ENCODE measurements around the gene ZNF547. TPM values are rescaled to one million over a fixed set of nuclear protein-coding genes. Genes with fewer than 3 reads are reported as not detected.
"Not testable (repeated sequence)": the region's sequence is repeated elsewhere in the genome, so short reads cannot be mapped to it uniquely, and the experiment has no call there.

The ZNF547 gene
- total and polyA plus RNA-seq, 4 experiments from 2014 or later, result 0.56 to 10.8 (median 4.2) TPM

GRCh38 chr19:57363688-57364181, 384 bp downstream of the ZNF547 start:
- no peak for DNase-seq
- Mint-ChIP-seq H3K4me1 (peaks cover 12 to 18% (median 16%) of the 10 kb centered on the region in 4 donors), H3K9me3 (peaks cover 2 to 71% (median 39%) of the 10 kb centered on the region in 8 donors), H3K27me3 (peaks cover 0 to 2% of the 10 kb centered on the region in 2 donors), H3K27ac (peak overlapping the region; percentile 97 to 99 (median 99)), H3K4me3 (peak overlapping the region; percentile 92 to 97 (median 94)), H3K36me3 (peaks cover 42 to 47% of the 10 kb centered on the region in 2 donors)
- no peaks in the 10 kb centered on the region for H3K36me3 ChIP-seq (ENCODE audit: insufficient read depth, low read length)
- peaks cover 0 to 9% of the 10 kb centered on the region in 2 donors for H3K9me3 ChIP-seq (ENCODE audit: control insufficient read depth in 1 of 2, low read length in 2 of 2)
- H3K27me3 ChIP-seq (ENCODE audit: insufficient read depth, low read length), result no peaks in the 10 kb centered on the region
- ChIA-PET CTCF (ENCODE audit: partially characterized antibody) (interaction anchor here (1.0 to 1.3 kb wide), 2 partner anchors 26 to 43 kb away, joined by 3 read pairs; partner anchors contain the start of gene ZNF548), POLR2A (ENCODE audit: partially characterized antibody) (interaction anchor here (1.1 to 2.3 kb wide), 6 partner anchors 10 to 221 kb away, joined by 3 to 15 read pairs (median 6); partner anchors contain the start of genes ZIK1, ZNF264, ZNF304 and ZNF548)
- peak overlapping the region; percentile 76 for H3K27ac ChIP-seq (ENCODE audit: low read depth, low read length)
- H3K4me3 ChIP-seq (ENCODE audit: low read length in 2 of 2), result peak overlapping the region; percentile 51 to 70
- intact Hi-C loops (cut with micrococcal nuclease), result loop anchor here (1.0 to 2.0 kb wide), 8 partner anchors 12 to 639 kb away; partner anchors contain the start of genes ZNF17, ZNF304, ZNF416 and ZNF460
- H3K4me1 ChIP-seq (ENCODE audit: insufficient read depth, low read length), result peaks cover 12% of the 10 kb centered on the region

DNA sequence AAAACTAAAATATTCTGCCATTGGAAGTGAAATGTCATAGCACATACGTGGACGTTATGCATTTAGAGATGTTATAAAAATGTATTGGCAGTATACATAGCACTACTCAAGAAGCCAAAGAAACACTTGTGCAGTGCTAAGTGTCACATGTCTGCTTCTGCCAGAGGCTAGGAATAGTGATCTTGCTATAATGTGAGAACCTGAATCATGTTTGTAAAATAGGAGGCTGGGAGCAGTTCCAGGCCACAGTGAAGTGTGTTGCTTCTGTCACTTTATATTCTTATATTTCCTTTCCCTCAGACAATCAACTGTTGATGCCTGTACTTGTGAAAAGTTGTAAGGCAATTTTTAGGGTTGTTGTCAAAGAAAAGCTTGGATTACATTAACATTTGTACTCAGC, 3.4 kb downstream of the ZNF547 start:
- Mint-ChIP-seq H3K4me1 (peaks cover 14 to 18% (median 16%) of the 10 kb centered on the region in 4 donors), H3K27me3 (peaks cover 0 to 2% of the 10 kb centered on the region in 2 donors), H3K36me3 (peaks cover 53 to 63% of the 10 kb centered on the region in 2 donors), H3K27ac (peak overlapping the region in 1 of 7 donors; percentile 46), H3K4me3 (peak overlapping the region in 1 of 8 donors; percentile 54), H3K9me3 (peaks cover 2 to 65% (median 30%) of the 10 kb centered on the region in 8 donors)
- Histone ChIP-seq H3K4me1 (ENCODE audit: insufficient read depth, low read length) (peaks cover 12% of the 10 kb centered on the region), H3K36me3 (ENCODE audit: insufficient read depth, low read length) (peaks cover 2% of the 10 kb centered on the region), H3K27ac (ENCODE audit: low read depth, low read length) (no peak overlapping the region), H3K27me3 (ENCODE audit: insufficient read depth, low read length) (no peaks in the 10 kb centered on the region), H3K4me3 (ENCODE audit: low read length in 2 of 2) (no peak overlapping the region), H3K9me3 (ENCODE audit: control insufficient read depth in 1 of 2, low read length in 2 of 2) (peaks cover 0 to 5% of the 10 kb centered on the region in 2 donors)
- CTCF ChIA-PET (ENCODE audit: partially characterized antibody), result no interaction called here
- intact Hi-C loops (cut with micrococcal nuclease), result no loop called here
- POLR2A ChIA-PET (ENCODE audit: partially characterized antibody), result no interaction called here
- DNase-seq, result no peak

DNA sequence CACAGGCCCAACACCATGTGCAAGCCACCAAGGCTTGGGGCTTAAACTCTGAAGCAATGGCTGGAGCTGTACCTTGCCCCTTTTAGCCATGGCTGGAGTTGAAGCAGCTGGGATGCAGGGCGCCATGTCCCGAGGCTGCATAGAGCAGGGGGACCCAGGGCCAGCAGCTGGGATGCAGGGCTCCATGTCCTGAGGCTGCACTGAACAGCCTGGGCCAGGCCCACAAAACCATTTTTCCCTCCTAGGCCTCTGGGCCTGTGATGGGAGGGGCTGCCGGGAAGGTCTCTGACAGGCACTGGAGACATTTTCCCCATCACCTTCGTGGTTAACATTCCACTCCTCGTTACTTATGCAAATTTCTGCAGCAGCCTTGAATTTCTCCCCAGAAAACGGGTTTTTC, 10.8 kb downstream of the ZNF547 start:
- H3K27ac ChIP-seq (ENCODE audit: low read depth, low read length), result no peak overlapping the region
- intact Hi-C loops (cut with micrococcal nuclease), result no loop called here
- Mint-ChIP-seq H3K27me3 (no peaks in the 10 kb centered on the region), H3K9me3 (peaks cover 0 to 83% (median 56%) of the 10 kb centered on the region in 8 donors), H3K36me3 (peaks cover 80 to 85% of the 10 kb centered on the region in 2 donors), H3K27ac (no peak overlapping the region), H3K4me3 (no peak overlapping the region), H3K4me1 (peaks cover 0 to 3% (median 2%) of the 10 kb centered on the region in 4 donors)
- peaks cover 10 to 29% of the 10 kb centered on the region in 2 donors for H3K9me3 ChIP-seq (ENCODE audit: control insufficient read depth in 1 of 2, low read length in 2 of 2)
- H3K4me3 ChIP-seq (ENCODE audit: low read length in 2 of 2), result no peak overlapping the region
- ChIA-PET CTCF (ENCODE audit: partially characterized antibody) (no interaction called here), POLR2A (ENCODE audit: partially characterized antibody) (no interaction called here)
- H3K4me1 ChIP-seq (ENCODE audit: insufficient read depth, low read length), result no peaks in the 10 kb centered on the region
- H3K27me3 ChIP-seq (ENCODE audit: insufficient read depth, low read length), result no peaks in the 10 kb centered on the region
- DNase-seq, result no peak
- peaks cover 13% of the 10 kb centered on the region for H3K36me3 ChIP-seq (ENCODE audit: insufficient read depth, low read length)

- H3K4me1 ChIP-seq (ENCODE audit: insufficient read depth, low read length); H3K27me3 Mint-ChIP-seq; H3K4me1 Mint-ChIP-seq; H3K4me3 ChIP-seq (ENCODE audit: low read length in 2 of 2); H3K27ac ChIP-seq (ENCODE audit: low read depth, low read length); intact Hi-C loops (cut with micrococcal nuclease); POLR2A ChIA-PET (ENCODE audit: partially characterized antibody); DNase-seq; H3K27me3 ChIP-seq (ENCODE audit: insufficient read depth, low read length); CTCF ChIA-PET (ENCODE audit: partially characterized antibody); H3K4me3 Mint-ChIP-seq: not testable (repeated sequence)
- H3K27ac Mint-ChIP-seq, result peak overlapping the region in 1 of 7 donors; percentile 20
- peaks cover 12 to 33% of the 10 kb centered on the region in 2 donors for H3K9me3 ChIP-seq (ENCODE audit: control insufficient read depth in 1 of 2, low read length in 2 of 2)
- peaks cover 82 to 85% of the 10 kb centered on the region in 2 donors for H3K36me3 Mint-ChIP-seq
- peaks cover 0 to 87% (median 59%) of the 10 kb centered on the region in 8 donors for H3K9me3 Mint-ChIP-seq
- peaks cover 13% of the 10 kb centered on the region for H3K36me3 ChIP-seq (ENCODE audit: insufficient read depth, low read length)
These were observed 11.3 kb downstream of the ZNF547 start for GRCh38 chr19:57374647-57375046.

DNA sequence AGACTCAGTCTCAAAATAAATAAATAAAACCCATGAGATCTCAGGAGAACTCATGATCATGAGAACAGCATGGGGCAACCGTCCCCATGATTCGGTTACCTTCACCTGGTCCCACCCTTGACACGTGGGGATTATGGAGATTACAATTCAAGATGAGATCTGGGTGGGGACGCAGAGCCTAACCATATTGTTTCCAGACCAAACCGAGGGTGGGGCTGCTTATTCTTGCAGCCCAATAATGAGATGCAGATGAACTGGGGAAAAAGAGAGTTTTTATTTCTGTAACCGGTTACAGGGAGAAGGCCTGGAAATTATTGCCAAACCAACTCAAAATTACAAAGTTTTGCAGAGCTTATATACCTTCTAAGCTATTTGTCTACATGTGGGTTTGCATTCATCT, 12.8 kb downstream of the ZNF547 start:
- H3K9me3 Mint-ChIP-seq, result peaks cover 0 to 90% (median 70%) of the 10 kb centered on the region in 8 donors
- H3K27ac Mint-ChIP-seq, result peak overlapping the region in 1 of 7 donors; percentile 10
- H3K27ac ChIP-seq (ENCODE audit: low read depth, low read length), result no peak overlapping the region
- no peak for DNase-seq
- intact Hi-C loops (cut with micrococcal nuclease), result no loop called here
- H3K4me1 Mint-ChIP-seq, result peaks cover 0 to 3% (median 1%) of the 10 kb centered on the region in 4 donors
- H3K36me3 Mint-ChIP-seq, result peaks cover 75 to 79% of the 10 kb centered on the region in 2 donors
- CTCF ChIA-PET (ENCODE audit: partially characterized antibody), result no interaction called here
- no peaks in the 10 kb centered on the region for H3K27me3 Mint-ChIP-seq
- H3K27me3 ChIP-seq (ENCODE audit: insufficient read depth, low read length), result no peaks in the 10 kb centered on the region
- POLR2A ChIA-PET (ENCODE audit: partially characterized antibody), result no interaction called here
- H3K4me3 Mint-ChIP-seq, result no peak overlapping the region
- H3K4me3 ChIP-seq (ENCODE audit: low read length in 2 of 2), result no peak overlapping the region
- H3K9me3 ChIP-seq (ENCODE audit: control insufficient read depth in 1 of 2, low read length in 2 of 2), result peaks cover 12 to 40% of the 10 kb centered on the region in 2 donors
- no peaks in the 10 kb centered on the region for H3K4me1 ChIP-seq (ENCODE audit: insufficient read depth, low read length)
- H3K36me3 ChIP-seq (ENCODE audit: insufficient read depth, low read length), result peaks cover 13% of the 10 kb centered on the region

GRCh38 chr19:57377498-57378146, 14.3 kb downstream of the ZNF547 start:
- intact Hi-C loops (cut with micrococcal nuclease), result no loop called here
- H3K36me3 Mint-ChIP-seq, result peaks cover 60 to 64% of the 10 kb centered on the region in 2 donors
- no peak overlapping the region for H3K4me3 ChIP-seq (ENCODE audit: low read length in 2 of 2)
- no peak overlapping the region for H3K4me3 Mint-ChIP-seq
- peaks cover 0 to 3% (median 1%) of the 10 kb centered on the region in 4 donors for H3K4me1 Mint-ChIP-seq
- peaks cover 0 to 83% (median 66%) of the 10 kb centered on the region in 8 donors for H3K9me3 Mint-ChIP-seq
- POLR2A ChIA-PET (ENCODE audit: partially characterized antibody), result no interaction called here
- peaks cover 12 to 36% of the 10 kb centered on the region in 2 donors for H3K9me3 ChIP-seq (ENCODE audit: control insufficient read depth in 1 of 2, low read length in 2 of 2)
- no peaks in the 10 kb centered on the region for H3K4me1 ChIP-seq (ENCODE audit: insufficient read depth, low read length)
- H3K27me3 Mint-ChIP-seq, result no peaks in the 10 kb centered on the region
- H3K27me3 ChIP-seq (ENCODE audit: insufficient read depth, low read length), result no peaks in the 10 kb centered on the region
- no peak overlapping the region for H3K27ac ChIP-seq (ENCODE audit: low read depth, low read length)
- H3K27ac Mint-ChIP-seq, result no peak overlapping the region
- DNase-seq, result no peak
- CTCF ChIA-PET (ENCODE audit: partially characterized antibody), result no interaction called here
- H3K36me3 ChIP-seq (ENCODE audit: insufficient read depth, low read length), result peaks cover 3% of the 10 kb centered on the region

- no peak overlapping the region for H3K4me3 Mint-ChIP-seq
- Histone ChIP-seq H3K4me1 (ENCODE audit: insufficient read depth, low read length) (no peaks in the 10 kb centered on the region), H3K4me3 (ENCODE audit: low read length in 2 of 2) (no peak overlapping the region), H3K27ac (ENCODE audit: low read depth, low read length) (no peak overlapping the region), H3K27me3 (ENCODE audit: insufficient read depth, low read length) (no peaks in the 10 kb centered on the region), H3K9me3 (ENCODE audit: control insufficient read depth in 1 of 2, low read length in 2 of 2) (peaks cover 12 to 32% of the 10 kb centered on the region in 2 donors), H3K36me3 (ENCODE audit: insufficient read depth, low read length) (no peaks in the 10 kb centered on the region)
- POLR2A ChIA-PET (ENCODE audit: partially characterized antibody), result no interaction called here
- H3K36me3 Mint-ChIP-seq, result peaks cover 31 to 40% of the 10 kb centered on the region in 2 donors
- peaks cover 0 to 67% (median 53%) of the 10 kb centered on the region in 8 donors for H3K9me3 Mint-ChIP-seq
- peaks cover 0 to 1% of the 10 kb centered on the region in 2 donors for H3K27me3 Mint-ChIP-seq
- DNase-seq, result no peak
- CTCF ChIA-PET (ENCODE audit: partially characterized antibody), result no interaction called here
- H3K4me1 Mint-ChIP-seq, result no peaks in the 10 kb centered on the region
- intact Hi-C loops (cut with micrococcal nuclease), result no loop called here
- peak overlapping the region in 1 of 7 donors; percentile 6 for H3K27ac Mint-ChIP-seq
These were observed 17.6 kb downstream of the ZNF547 start for GRCh38 chr19:57380923-57381322.
